Measurements from ENCODE around the gene TLR6.
"Not testable (repeated sequence)": the region's sequence is repeated elsewhere in the genome, so short reads cannot be mapped to it uniquely, and the experiment has no call there.

TLR6 gene

DNA sequence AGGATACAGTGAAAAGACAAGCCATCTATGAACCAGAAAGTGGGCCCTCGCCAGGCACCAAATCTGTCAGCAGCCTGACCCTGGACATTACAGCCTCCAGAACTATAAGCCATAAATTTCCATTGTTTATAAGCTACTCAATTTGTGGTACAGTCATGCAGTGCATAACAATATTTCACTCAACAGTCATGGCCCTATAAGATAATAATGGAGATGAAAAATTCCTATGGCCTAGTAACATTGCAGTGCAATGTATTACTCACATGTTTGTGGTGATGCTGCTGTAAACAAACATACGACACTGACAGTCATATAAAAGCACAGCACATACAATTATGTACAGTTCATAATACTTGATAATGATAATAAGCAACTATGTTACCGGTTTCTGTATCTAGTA is 34.9 kb downstream of the TLR6 start:
- no peak for DNase-seq

DNA sequence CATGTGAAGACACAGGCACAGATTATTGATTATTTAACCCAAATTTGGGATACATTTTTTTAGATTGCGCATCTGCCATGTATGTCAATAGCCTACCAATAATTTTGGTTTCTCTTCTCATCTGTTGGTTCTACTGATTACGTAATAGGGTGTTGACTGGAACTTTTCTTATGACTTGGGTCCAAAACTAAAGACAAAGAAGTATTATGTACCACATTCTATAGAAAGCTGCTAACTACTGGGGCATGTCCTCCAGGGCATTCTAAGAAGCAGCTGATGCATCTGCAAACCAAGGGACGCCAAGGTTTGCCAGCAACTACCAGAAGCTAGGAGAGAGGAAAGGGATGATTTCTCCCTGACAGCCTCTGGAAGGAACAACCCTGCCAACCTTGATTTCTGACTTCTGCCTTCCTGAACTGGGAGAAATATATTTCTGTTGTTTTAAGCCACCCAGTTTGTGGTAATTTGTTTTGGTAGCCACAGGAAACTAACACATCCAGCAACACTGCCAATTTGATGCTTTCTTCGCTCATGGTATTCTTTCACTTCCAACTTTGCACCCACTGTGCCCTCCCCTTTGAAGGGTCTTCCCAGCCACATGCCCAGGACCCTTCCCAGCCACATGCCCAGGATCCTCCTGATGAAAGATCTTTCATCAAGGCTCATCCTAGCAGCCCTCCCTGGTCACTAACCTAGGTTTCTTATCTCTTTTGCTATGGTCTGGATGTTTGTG is 36.1 kb downstream of the TLR6 start:
- DNase-seq, result no peak

DNA sequence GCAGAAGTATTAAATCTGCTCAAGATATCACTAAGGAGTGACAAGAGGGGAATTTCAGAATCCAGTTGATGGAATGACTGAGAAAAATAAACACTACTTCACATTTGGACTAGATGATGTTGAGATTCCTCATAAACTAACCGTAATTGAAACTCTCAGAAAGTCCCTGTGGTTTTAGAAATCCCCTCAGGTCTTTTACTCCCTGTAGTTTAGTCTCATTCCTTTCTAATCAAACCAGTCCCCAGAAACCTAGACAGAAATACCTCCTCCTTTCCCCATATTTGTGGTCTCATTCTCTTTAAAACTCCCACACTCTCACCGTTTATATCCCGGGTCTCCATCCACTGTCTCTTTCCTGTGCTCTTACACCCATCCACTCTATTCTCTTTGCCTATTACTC is 37.0 kb downstream of the TLR6 start:
- DNase-seq, result no peak

DNA sequence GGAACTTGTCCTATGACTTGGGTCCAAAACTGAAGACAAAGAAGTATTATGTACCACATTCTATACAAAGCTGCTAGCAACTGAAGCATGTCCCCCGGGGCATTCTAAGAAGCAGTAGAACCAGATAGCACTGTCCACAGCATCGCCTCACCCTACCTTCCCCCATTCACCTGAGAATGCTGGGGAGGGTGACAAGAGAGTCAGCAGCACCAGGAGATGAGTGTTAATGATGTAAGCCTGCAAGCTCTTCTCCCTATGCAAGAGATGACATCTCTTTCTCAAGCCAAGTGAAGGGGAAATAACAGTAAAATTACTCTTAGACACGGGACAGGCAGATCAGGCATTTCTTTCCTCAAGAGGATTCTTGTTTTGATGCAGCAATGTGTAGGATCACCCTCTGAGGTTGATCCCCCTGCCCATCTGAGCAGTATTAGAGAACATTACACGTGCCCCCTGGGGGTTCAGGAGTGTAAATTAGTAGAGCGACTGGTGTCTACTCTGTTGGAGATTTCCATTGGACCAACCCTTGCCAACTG is 38.1 kb downstream of the TLR6 start:
- DNase-seq, result no peak

DNA sequence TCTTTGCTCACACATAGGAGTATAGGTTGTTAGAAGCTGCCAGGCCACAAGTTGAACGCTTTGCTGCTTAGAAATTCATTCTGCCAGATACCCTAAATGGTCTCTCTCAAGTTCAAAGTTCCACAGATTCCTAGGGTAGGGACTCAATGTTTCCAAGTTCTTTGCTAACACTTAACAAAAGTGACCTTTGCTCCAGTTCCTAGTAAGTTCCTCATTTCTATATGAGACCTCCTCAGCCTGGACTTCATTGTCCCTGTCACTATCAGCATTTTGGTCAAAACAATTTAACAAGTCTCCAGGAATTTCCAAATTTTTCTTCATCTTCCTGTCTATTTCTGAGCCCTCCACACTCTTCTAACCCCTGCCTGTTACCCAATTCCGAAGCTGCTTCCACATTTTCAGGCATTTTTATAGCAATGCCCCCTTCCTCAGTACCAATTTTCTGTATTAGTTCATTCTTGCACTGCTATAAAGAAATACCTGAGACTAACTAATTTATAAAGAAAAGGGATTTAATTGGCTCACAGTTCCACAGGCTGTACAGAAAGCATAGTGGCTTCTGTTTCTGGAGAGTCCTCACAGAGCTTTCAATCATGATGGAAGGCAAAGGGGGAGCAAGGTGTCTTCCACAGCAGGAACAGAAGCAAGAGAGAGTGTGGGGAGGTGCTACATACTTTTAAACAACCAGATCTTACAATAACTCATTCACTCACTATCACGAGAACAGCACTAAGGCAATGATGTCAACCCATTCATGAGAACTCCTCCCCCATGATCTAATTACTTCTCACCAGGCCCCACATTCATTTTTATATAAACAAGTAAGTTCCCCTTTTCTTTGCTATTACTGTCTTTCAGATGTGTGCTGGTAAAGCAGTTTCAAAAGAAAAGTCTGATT is 40.5 kb downstream of the TLR6 start:
- DNase-seq, result no peak

DNA sequence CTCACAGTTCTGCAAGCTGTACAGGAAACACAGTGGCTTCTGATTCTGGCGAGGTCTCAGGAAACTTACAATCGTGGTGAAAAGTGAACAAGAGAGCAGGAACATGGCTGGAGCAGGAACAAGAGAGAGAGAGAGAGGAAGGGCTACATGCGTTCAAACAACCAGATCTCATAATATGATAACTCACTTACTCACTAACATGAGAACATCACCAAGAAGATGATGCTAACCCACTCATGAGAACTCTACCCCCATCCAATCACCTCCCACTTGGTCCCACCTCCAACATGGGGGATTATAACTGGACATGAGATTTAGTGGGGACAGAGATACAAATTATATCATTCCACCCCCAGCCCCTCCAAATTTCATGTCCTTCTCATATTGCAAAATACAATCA is 42.2 kb downstream of the TLR6 start:
- no peak for DNase-seq

DNA sequence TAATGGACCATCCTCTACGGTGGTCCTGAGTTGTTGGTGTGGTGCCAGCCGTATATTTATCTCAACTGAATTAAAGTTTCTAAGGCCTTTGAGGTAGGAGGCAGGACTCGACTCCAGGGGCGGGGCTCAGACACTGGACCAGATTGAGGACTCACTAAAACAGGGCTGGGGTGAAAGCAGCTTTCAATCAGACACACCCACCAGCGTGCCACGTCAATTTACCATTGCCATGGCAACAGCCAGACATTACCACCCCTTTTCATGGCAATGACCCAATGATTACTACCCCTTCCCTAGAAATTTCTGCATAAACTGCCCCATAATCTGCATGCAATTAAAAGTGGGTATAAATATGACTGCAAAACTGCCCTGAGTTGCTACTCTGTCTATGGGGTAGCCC is 45.3 kb downstream of the TLR6 start:
- DNase-seq, result no peak

DNA sequence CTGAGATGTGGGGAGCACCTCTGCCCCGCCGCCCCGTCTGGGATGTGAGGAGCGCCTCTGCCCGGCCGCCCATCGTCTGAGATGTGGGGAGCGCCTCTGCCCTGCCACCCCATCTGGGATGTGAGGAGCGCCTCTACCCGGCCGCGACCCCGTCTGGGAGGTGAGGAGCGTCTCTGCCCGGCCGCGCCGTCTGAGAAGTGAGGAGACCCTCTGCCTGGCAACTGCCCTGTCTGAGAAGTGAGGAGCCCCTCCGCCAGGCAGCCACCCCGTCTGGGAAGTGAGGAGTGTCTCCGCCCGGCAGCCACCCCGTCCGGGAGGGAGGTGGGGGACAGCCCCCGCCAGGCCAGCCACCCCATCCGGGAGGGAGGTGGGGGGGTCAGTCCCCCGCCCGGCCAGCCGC is 49.2 kb downstream of the TLR6 start:
- DNase-seq, result not testable (repeated sequence)

DNA sequence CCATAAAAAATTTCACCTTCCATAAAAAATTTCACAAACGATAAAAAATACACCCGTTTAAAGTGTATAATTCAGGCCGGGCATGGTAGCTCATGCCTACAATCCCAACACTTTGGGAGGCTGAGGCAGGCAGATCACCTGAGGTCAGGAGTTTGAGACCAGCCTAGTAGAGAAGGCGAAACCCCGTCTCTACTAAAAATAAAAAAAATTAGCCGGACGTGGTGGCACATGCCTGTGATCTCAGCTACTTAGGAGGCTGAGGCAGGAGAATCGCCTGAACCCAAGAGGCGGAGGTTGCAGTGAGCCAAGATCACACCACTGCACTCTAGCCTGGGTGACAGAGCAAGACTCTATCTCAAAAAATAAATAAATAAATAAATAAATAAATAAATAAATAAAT is 50.4 kb downstream of the TLR6 start:
- not testable (repeated sequence) for DNase-seq

DNA sequence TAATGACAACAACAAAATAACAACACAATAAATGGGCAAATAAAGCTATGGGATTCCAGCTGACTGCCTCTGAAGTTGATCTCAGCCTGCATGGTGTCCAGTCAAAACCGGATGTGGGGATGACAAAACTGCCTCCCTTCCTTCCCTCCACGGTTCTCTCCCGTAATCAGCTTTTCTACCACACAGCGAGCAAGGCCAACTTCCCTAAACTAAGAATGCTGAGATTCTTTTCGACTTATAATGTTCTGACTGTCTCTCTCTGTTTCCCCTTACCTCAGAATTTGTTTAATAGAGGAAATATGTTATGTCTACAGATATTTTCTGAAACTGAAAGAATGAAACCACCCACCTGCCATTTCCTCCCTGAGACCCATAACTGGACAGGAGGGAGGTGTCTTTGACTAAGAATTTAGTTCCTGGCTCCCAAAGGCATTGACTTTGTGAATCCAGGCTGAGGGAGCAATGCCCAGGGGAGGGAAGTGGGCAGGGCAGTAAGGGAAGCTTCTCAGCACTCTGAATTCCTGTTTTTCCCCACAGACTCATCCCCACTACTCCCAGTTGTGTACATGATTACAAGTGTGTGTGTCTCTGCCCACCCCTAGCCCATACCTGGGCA is 51.0 kb downstream of the TLR6 start:
- no peak for DNase-seq

DNA sequence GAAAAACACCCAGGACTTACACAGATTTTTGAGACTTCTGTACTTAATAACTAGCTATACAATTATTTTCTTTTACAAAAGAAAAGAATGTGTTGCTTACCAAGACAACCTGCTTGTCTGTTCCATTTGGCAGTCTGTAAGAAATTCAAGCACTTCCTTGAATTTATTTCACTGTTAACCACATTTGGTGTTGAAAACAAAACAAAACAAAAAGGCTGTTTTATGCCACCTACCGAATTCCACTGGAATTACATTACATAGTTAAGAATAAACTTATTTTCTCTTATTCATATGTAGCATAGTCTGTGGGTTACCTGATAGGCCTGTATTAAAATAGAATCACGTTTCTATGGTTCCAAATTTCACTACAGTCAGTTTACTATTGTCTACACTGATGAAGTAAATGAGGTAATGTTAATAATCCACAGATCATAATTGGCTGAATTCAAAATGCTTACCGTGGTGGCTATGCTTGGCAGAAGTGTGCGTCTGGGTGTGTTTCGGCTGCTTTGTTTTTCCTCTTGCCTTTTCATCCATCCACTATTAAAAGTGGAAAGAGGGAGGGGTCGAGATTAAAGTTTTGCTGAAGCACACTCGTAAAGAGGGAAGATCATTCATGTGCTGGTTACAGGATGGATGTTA is 51.8 kb downstream of the TLR6 start, which contains the start of gene TLR1:
Gene TLR1 (minus strand): TSS at position 138 of the 642 bp plus-strand sequence. CDS start 5,960 bp downstream, outside the sequence.
- no peak for DNase-seq

DNA sequence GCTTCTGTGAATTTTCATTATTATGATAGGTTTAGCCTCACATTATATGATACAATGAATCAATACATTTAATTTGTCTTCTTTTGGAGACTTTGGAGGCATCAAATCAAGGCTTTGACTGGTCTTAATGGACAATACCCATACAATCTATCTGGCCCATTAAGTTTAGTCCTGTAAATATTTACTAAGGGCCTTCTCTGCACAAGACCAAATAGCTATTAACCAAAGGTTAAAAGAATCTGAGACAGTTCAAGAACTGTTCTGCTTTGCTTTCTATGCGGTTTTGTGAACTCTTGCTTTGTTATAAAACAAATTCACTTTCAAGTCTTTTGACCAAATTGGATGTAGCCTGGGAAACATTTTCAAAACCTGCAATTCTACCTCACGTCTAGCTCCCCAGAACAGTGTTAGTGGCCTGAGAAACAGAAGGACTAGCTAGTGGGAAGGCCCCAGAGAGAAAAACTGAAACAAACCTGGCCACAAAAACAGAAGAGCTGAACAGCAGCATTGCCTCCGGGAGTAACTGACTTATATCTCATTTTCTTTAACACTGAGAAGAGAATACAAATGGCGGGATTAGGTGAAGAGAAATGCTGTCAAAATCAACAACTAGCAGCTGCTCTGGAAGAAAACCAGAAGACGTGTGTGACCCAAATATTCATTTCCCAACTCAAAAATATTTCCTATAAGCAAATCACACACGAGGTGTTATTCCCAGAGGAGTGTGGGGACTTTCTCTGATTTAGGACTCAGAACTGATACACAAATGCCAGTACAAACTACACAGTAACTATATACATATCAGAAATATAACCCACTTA is 52.6 kb downstream of the TLR6 start:
- no peak for DNase-seq

DNA sequence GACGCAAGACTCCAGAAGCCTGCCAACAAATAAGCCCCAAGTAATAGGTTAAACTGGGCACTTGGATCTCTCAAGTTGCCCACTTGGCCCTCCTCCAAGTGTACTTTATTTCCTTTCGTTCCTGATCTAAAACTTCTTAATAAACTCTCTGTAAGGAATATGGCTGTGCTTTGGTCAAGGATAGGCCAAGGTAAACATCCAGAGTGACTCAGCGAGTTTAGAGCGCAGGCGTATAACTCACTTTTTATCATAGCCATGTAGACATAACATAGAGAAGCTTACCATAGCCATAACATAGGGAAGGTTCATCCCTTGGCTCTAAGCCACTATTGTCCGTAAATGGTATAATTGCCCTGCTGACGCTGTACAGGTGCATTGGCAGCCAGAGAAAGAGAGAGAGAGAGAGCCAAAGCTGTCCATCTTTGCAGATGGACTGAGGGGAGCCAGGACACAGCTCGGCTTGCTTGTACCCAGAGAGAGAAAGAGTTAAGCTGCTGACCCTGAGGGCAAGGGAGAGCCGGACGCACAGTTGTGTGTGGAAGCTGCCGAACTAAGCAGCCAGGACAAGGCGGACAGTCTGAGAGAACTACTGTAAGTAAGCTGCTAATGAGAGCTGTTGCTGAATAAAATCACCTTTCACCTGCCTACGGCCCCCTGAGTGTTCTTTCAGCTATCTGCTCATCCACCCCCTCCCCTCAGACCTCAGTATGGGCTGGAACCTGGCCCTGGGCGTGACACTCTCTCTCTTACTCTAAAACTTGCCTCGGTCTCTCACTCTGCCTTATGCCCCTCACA is 53.9 kb downstream of the TLR6 start:
- DNase-seq, result no peak

DNA sequence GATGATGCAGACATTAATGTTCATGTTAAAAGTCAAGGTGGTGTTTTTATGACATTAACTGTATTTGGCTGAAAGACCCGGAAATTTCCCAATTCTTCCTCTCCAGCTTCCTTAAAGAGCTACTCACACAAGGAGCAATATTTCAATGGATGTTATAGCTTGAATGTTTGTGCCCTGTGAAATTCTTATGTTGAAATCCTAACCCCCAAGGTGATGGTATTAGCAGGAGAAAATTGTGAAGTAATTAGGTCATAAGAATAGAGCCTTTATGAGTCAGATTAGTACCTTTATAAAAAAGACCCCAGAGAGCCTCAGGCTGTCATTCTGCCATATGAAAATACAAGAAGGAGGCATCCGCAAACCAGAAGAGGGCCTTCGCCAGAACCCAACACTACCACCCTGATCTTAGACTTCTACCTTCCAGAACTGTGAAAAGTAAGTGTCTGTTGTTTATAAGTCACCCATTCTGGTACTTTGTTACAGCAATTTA is 55.6 kb downstream of the TLR6 start:
- no peak for DNase-seq

DNA sequence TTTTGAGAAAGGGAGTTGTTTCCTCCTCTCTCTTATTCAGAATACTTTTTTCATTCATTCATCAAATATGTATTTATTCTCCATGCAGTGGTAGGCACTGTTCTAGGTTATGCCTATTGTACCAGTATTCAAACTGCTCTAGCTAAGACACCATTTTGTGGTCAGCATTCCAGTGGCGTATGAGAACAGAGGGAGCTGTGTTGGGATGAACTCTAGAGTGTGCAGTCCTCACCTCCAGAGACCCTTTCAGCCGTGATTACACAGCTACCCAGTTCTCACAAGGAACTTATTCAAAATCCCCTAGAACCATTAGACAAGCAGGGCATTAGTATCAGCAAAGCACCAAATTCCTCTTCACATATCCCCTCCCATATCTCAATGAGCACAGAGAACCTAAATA is 56.3 kb downstream of the TLR6 start:
- DNase-seq, result no peak

DNA sequence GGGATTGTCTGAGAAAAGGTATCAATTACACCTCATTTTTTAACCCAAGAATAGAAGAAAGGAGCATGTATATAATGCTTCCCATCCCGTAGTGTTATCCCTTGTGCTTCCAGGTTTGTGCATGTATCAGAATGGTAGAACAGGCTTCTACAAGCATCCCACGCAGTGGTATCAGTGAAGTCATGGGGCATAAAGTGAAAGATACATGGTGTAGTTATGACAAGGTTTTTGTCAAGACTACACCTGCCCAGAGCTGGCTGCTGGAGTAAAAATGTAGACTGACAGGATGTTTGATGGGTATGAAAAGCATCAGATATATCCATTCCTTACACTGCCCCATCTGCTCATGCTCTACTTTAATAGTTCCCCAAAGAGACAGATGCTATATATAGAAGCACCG is 61.5 kb downstream of the TLR6 start:
- DNase-seq, result no peak

DNA sequence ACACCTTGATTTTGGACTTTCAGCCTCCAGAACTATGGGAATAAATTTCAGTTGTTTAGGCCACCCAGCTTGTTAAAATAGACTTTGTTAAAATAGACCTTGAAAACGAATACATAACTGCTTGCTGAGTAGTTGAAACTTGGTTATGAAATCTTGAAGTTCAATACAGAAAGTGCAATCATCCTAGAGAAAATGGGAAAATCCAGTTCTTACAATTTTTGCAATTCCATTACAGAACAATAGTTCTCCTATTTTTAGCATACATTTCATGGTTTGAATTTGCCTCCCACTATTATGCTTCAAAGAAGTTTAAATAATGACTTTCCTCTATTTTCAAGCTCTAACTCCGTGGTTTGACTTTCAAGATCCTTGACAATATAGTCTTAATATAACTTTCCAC is 62.6 kb downstream of the TLR6 start:
- no peak for DNase-seq

DNA sequence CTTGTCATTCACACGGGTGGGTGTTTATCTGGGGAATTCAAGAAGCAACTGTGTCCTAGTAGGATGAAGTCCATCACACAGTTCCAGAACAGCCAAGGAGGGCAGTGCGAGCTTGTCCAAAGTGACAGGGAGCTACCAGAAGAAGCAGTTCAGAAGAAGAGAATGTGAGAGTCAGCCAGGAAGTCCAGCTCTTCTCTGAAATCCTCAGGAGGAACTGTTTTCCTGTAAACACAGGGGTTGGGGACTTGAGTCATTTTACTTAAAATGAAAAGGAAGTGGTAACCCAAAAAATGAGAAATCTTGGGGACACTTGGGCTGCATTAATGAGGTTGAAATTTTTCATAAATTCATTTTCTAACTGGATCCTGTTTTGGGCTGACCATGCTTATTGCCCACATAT is 65.6 kb downstream of the TLR6 start:
- no peak for DNase-seq

DNA sequence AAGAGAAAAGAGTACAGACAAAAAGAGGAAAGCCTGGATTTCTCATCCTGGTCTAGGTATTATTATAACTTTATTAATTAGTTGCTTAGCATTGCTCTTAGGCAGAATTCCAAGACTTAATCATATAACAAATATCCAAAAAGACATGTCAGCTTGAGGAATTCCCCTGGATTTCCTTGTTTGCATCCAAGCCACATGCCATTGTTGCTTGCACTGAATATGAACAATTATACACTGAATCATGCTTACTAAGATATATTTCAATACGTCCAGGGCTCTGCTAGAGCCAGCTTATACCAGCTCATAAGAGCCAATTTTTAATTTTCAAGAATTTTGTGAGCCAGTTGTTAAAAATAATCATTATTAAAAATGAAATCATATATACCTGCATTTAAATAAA is 68.3 kb downstream of the TLR6 start:
- no peak for DNase-seq

DNA sequence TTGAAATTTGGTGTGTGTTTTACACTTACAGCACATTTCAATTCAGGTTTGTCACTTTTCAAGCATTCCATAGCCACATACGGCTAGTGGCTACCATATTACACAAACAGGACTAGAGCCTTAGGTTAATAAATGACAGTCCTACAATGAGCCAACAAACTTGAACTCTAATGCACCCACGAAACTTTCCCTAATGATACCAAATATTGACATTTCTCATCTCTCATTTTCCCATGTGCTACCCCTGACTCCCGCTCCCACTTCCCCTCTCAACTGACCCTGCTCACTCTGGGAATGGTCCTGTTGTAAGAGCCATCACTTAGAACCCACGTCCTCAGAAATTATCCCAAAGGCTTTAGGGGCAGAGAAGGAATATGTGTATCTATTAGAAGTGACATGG is 68.9 kb downstream of the TLR6 start:
- DNase-seq, result no peak

DNA sequence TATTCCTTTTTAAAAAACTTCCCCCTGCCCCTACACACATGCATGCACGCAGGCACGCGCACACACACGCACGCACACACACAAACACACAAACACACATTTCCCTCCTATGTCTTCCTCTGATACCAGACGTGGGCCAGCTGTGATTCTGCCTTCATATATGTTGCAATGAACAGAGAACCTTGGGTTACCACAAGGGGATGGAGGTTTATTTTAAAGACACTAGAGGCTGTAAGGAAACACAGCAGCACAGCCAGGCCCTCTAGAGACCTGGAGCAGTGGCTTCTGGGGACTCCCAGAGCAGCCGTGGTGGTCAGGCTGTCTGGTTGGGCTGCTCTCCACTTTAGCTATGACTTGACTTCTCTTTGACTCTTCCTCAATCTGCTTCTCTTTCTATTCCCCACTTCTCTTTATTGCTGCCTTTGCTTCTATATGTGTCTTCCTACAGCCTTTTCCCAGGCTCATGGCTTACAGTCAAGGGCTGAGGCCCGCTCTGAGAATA is 70.7 kb downstream of the TLR6 start:
- no peak for DNase-seq

All from NCI-H2107 (cell line).